Epithelial cell of proximal tubule (primary cell): ENCODE data around the gene TEX264. TPM values are rescaled to one million over a fixed set of nuclear protein-coding genes. Genes with fewer than 3 reads are reported as not detected.

Experiments
- DNase-seq: peaks from one replicate; pipeline ENCODE4 v3.0.0-alpha.2; 2011; ENCODE audit warnings: low read depth
- H3K4me3 ChIP-seq: 2 replicates; pipeline ENCODE4 v1.5.1; 2011; ENCODE audit warnings: low read depth, mild to moderate bottlenecking, low read length
- total RNA-seq: library from RNA; depleted of rRNA; stranded (reverse); fragments of >200 nt; gene quantifications from 2 replicates; pipeline ENCODE4 v1.2.3, GENCODE V29; 2015
- TF ChIP-seq, protein P1 (sequence below): conservative IDR thresholded peaks from 2 replicates; pipeline ENCODE4 v1.5.1; 2012; ENCODE audit warnings: low read depth, mild to moderate bottlenecking, low read length

The TEX264 gene
- total RNA-seq, 1 donor from 2014 or later = 55.3 TPM

DNA sequence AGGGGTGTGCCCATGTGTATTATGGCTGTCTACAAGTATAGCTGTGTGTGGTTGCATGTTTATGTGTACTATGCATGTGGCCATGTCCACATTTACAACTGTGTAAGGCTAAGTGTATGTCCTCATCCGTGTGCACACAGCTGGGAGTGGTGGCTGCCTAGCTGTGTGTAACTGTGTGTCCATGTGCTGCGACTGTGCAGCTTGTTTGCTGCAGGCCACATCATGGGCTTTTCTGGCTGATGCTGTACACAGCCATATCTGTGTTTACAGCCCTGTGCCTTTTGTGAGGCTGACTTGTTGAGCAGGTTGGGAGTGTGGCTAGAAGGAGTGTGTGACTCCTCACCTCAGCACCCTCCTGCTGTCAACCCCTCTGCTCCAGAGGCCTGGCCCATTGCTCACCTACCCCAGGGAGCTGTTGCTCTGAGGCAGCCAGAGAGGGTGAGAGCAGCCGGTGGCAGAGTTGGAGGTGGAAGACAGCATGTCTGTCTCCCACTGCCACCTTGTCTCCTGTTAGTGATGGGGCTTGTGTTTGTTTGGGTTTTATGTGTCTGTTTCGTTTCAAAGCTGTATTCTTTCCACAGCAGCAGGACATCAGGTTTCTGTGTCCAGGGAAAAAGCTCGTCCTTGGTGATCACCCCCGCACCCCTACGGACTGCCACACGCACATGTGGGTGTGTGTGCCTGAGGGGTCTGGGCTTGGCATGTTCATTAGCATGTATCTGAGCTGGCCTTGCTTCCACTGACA, 34.4 kb downstream of the TEX264 start:
- DNase-seq = no peak
- TF ChIP-seq, protein P1, sequence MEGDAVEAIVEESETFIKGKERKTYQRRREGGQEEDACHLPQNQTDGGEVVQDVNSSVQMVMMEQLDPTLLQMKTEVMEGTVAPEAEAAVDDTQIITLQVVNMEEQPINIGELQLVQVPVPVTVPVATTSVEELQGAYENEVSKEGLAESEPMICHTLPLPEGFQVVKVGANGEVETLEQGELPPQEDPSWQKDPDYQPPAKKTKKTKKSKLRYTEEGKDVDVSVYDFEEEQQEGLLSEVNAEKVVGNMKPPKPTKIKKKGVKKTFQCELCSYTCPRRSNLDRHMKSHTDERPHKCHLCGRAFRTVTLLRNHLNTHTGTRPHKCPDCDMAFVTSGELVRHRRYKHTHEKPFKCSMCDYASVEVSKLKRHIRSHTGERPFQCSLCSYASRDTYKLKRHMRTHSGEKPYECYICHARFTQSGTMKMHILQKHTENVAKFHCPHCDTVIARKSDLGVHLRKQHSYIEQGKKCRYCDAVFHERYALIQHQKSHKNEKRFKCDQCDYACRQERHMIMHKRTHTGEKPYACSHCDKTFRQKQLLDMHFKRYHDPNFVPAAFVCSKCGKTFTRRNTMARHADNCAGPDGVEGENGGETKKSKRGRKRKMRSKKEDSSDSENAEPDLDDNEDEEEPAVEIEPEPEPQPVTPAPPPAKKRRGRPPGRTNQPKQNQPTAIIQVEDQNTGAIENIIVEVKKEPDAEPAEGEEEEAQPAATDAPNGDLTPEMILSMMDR = no peak

GRCh38 chr3:51706021-51706485, 35.0 kb downstream of the TEX264 start:
- no peak for DNase-seq

More for the DNA sequence above, 34.4 kb downstream of the TEX264 start:
- no peak overlapping the region for H3K4me3 ChIP-seq

GRCh38 chr3:51706788-51707731, 36.0 kb downstream of the TEX264 start, which contains the start of gene GRM2:
GRM2 (plus strand) TSS chr3:51707068; CDS start chr3:51708984, 1,916 bp downstream.
- DNase-seq = no peak
- H3K4me3 ChIP-seq = peak within 1 kb of the TSS; percentile 25
- TF ChIP-seq, protein P1 = no peak

More at GRCh38 chr3:51706021-51706485, 35.0 kb downstream of the TEX264 start:
- no peak overlapping the region for H3K4me3 ChIP-seq
- TF ChIP-seq, protein P1 = no peak

DNA sequence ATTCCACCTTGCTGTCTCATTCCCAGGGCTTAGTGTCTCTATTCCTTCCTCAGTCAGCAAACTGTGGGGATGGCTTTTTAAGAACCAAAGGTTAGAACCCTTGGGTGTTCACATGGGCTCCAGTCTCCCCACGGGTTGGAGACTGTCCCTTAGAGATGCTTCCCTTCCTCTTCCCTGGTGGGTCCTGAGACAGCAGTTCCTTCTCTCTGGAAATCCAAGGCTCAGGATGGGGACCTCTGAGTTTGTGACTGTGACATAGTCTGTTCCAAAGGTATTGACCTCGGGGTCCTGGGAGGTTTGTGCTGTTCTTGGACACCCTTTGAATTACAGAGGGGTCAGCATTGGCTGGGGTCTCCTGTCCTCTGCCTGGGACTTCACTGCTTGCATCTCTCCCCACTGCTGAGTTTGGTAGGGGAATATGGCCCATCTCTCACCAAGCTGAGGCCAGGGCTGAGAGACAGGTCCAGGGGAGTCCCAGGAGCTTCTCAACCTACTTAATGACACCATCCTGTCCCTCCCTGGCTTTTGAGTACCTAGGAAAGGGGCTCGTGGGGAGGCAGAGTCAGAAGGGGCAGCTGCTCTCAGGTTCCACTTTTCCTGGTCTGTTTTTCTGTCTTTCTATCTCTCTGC, 37.3 kb downstream of the TEX264 start:
- no peak for DNase-seq
- H3K4me3 ChIP-seq = no peak overlapping the region
- TF ChIP-seq, protein P1 = no peak

DNA sequence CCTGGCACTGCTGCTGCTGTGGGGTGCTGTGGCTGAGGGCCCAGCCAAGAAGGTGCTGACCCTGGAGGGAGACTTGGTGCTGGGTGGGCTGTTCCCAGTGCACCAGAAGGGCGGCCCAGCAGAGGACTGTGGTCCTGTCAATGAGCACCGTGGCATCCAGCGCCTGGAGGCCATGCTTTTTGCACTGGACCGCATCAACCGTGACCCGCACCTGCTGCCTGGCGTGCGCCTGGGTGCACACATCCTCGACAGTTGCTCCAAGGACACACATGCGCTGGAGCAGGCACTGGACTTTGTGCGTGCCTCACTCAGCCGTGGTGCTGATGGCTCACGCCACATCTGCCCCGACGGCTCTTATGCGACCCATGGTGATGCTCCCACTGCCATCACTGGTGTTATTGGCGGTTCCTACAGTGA, 38.0 kb downstream of the TEX264 start:
- H3K4me3 ChIP-seq = no peak overlapping the region
- TF ChIP-seq, protein P1 = no peak
- DNase-seq = no peak

DNA sequence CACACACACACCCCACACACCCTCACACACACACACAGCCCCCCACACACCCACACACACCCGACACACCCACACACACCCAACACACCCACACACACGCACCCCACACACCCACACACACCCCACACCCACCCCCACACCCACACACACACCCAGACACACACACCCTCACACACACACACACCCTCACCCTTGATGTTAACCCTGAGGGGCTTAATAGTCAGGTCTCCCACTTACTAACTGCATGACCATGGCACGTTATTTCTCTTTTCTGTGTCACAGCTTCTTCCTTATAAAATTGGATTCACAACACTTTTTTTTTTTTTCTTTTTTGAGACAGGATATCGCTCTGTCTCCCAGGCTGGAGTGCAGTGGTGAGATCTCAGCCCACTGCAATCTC, 38.6 kb downstream of the TEX264 start:
- no peak overlapping the region for H3K4me3 ChIP-seq
- TF ChIP-seq, protein P1 = no peak

More for the DNA sequence above, 38.6 kb downstream of the TEX264 start:
- DNase-seq = no peak
